ENCODE results near the gene CDH4.

- no peak for TF ChIP-seq CTCF (IDR thresholded peaks at IDR 0.05)
- TF ChIP-seq POLR2A (IDR thresholded peaks at IDR 0.05): no peak
- no peak for TF ChIP-seq EP300 (IDR thresholded peaks at IDR 0.05; ENCODE audit: low read depth)
- no peak for TF ChIP-seq POLR2AphosphoS5 (IDR thresholded peaks at IDR 0.05)
These were observed 712.9 kb downstream of the CDH4 start for GRCh38 chr20:61964675-61965605.
